Left lung (tissue), 10 donors: Measurements from ENCODE around the gene SGPP2. TPM values are rescaled to one million over a fixed set of nuclear protein-coding genes. Genes with fewer than 3 reads are reported as not detected.
A peak's percentile ranks its signal among the peaks of the same experiment; 100 is the strongest.

Source experiments
- ATAC-seq: fragments of 200-7000 bp; cut with Tn5 transposase; one replicate; pipeline ENCODE4 v1.9.1; 2020; ENCODE audit warnings: moderate library complexity
- DNase-seq, 4 donors: peaks; one replicate each; pipeline ENCODE4 v3.0.0-alpha.2; 2013 to 2020
- H3K27ac ChIP-seq, 2 donors: fragments of 200-600 bp; sonication (generic) in 1 of 2; one replicate each; pipeline versions ENCODE4 v1.5.0 to v1.8.0; 2020 to 2021
- H3K27me3 ChIP-seq, 2 donors: fragments of 200-600 bp; sonication (generic) in 1 of 2; one replicate each; pipeline versions ENCODE4 v1.5.0 to v1.8.0; 2020 to 2021
- H3K36me3 ChIP-seq, 2 donors: fragments of 200-600 bp; sonication (generic) in 1 of 2; one replicate each; pipeline versions ENCODE4 v1.5.0 to v1.8.0; 2020 to 2021
- H3K4me1 ChIP-seq, 2 donors: fragments of 200-600 bp; one replicate each; pipeline ENCODE4 v1.8.0; 2021
- H3K4me3 ChIP-seq, 2 donors: fragments of 200-600 bp; sonication (generic) in 1 of 2; one replicate each; pipeline versions ENCODE4 v1.5.0 to v1.8.0; 2020 to 2021; ENCODE audit warnings: mild to moderate bottlenecking in 1 of 2
- H3K9me3 ChIP-seq, 2 donors: fragments of 200-600 bp; sonication (generic) in 1 of 2; one replicate each; pipeline versions ENCODE4 v1.5.0 to v1.8.0; 2020 to 2021
- intact Hi-C, 2 donors: fragments of 100-400 bp; cut with DNase I; formaldehyde crosslinking; loops; one replicate each; pipeline versions ENCODE4 v1.11.2 to v1.14.2; 2022
- polyA plus RNA-seq, 6 donors: library from polyadenylated mRNA; unstranded; fragments of 120-200 nt; gene quantifications; one replicate each; pipeline ENCODE4 v1.2.1, GENCODE V29; 2013; ENCODE audit not compliant: insufficient read length in 6 of 6
- total RNA-seq, 2 donors: library from RNA; stranded (reverse); fragmentation: NEBNext Ultra II Directional; extraction: Animal tissue kit (Norgen Biotek cat#: 25700); gene quantifications; one replicate each; pipeline ENCODE4 v1.2.1, GENCODE V29; 2021
- TF ChIP-seq, protein P1 (sequence below), 2 donors: fragments of 200-600 bp; sonication (generic) in 1 of 2; IDR thresholded peaks; one replicate each; pipeline versions ENCODE4 v1.5.0 to v1.8.0; 2021; ENCODE audit warnings: antibody characterized with exemption in 2 of 2
- donor health status: DM: no; HTN: yes; CAD: no.
- donor health status: DM: no; HTN: no; CAD: no.

SGPP2 gene
- total and polyA plus RNA-seq, 8 donors = 2.2 to 31.2 (median 5.9) TPM

DNA sequence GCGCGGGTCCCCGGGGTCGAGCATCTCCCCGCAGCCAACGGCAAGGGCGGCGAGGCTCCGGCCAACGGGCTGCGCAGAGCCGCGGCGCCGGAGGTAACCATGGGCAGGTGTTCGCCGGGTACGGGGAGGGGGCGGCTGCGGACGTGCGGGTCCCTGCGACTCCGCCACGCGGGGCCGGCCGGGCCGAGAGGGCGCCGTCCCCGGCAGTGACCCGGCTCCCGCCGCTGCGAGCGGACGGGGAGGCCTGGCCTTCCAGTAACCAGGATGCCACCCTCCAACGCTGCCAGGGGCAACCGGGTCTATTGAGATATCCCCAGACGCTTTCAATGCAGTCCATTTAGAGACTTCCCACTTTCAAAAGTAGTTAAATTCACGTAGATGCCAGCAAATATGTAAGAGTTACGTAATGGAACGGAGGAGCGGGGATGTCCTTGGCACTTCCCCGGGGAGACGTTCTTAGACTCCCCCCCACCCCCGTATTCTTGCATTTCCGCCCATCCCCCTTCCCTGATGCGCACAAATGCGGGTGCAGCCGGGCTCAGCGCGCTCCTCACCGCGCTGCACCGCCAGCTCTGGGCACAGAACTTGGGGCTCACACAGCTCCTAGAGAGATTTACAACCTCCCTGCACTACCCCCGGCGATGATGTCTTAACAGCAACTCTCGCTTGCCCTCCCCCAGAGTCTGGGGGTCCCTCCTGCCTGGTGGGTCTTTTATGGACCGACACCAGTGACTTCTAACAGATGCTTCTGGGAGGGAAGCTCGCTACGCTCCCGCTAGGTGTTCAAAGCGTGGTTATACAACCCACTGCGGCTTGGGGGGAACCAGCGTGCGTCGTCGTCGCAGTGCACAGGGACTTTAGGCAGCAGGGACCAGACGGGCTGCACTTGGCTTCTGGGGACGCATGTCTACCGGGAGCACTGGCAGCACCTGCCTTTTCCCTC, 657 bp downstream of the SGPP2 start:
- H3K27ac ChIP-seq = peak overlapping the region; percentile 56 to 70
- DNase-seq (peak in 1 of 4 donors; percentile 85), ATAC-seq (peak; percentile 27)
- TF ChIP-seq, protein P1, sequence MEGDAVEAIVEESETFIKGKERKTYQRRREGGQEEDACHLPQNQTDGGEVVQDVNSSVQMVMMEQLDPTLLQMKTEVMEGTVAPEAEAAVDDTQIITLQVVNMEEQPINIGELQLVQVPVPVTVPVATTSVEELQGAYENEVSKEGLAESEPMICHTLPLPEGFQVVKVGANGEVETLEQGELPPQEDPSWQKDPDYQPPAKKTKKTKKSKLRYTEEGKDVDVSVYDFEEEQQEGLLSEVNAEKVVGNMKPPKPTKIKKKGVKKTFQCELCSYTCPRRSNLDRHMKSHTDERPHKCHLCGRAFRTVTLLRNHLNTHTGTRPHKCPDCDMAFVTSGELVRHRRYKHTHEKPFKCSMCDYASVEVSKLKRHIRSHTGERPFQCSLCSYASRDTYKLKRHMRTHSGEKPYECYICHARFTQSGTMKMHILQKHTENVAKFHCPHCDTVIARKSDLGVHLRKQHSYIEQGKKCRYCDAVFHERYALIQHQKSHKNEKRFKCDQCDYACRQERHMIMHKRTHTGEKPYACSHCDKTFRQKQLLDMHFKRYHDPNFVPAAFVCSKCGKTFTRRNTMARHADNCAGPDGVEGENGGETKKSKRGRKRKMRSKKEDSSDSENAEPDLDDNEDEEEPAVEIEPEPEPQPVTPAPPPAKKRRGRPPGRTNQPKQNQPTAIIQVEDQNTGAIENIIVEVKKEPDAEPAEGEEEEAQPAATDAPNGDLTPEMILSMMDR (IDR thresholded peaks at IDR 0.05) = no peak
- intact Hi-C loops = no loop called here
- H3K27me3 ChIP-seq = peaks cover 24 to 60% of the 10 kb centered on the region in 2 donors
- H3K4me3 ChIP-seq = peak overlapping the region; percentile 52 to 61
- H3K4me1 ChIP-seq = peaks cover 0 to 26% of the 10 kb centered on the region in 2 donors
- no peaks in the 10 kb centered on the region for H3K36me3 ChIP-seq
- H3K9me3 ChIP-seq = no peaks in the 10 kb centered on the region

DNA sequence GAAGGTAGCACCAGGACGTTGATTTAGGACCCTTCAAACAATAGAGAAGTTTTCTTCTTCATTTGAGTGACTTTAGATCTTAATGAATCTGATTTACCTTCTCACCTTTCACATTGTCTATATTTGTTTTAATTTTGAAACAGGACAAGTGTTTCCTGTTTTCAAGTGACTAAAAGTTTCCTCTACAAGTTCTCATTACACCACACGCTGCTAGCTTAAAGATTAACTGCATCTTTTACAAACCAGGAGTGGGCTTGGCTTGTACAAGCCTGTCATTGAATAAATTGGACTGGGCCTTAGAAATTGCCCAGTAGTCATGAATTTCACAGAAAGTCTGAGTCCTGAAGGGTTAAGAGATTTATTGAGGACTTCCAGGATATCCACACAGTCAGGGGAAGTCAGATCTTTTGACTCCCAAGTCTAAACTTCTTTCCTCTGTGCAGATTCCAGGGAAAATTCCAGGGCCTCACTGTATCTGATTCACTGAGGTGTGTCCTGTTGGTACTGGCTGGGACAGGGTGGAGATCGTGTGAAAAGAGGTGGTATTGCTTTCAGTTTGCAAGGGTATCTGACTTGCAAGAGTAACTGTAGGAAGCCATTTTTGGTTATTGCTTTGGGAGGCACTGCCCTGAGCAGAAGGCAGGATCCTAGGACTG, 3.4 kb downstream of the SGPP2 start:
- no peak overlapping the region for H3K4me3 ChIP-seq
- H3K27me3 ChIP-seq = peaks cover 24 to 44% of the 10 kb centered on the region in 2 donors
- H3K36me3 ChIP-seq = no peaks in the 10 kb centered on the region
- DNase-seq = peak in 1 of 4 donors; percentile 50
- peak; percentile 49 for ATAC-seq
- peaks cover 0 to 26% of the 10 kb centered on the region in 2 donors for H3K4me1 ChIP-seq
- H3K27ac ChIP-seq = peak overlapping the region; percentile 42 to 53
- TF ChIP-seq, protein P1 (IDR thresholded peaks at IDR 0.05) = no peak
- no peaks in the 10 kb centered on the region for H3K9me3 ChIP-seq
- intact Hi-C loops = no loop called here

DNA sequence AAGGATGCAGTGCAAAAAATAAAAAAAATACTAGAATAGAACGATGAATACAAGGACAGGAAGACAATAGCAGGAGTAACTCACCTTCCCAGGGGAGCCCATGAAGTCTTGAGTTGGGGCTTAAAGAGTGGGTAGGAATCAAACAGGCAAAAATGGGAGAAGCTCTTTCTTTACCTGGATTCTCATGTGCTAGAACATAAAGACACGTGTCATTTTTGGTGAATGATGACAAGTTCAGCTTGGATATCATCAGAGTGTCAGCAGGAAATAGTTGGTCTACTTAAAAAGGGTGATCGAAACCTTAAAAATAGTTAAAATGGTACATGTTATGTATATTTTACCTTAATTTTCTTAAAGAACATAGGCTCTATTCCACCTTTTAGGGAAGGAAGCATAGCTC, 5.7 kb downstream of the SGPP2 start:
- peaks cover 8 to 21% of the 10 kb centered on the region in 2 donors for H3K27me3 ChIP-seq
- H3K4me1 ChIP-seq = peaks cover 0 to 20% of the 10 kb centered on the region in 2 donors
- DNase-seq = no peak
- TF ChIP-seq, protein P1 (IDR thresholded peaks at IDR 0.05) = no peak
- H3K36me3 ChIP-seq = no peaks in the 10 kb centered on the region
- no peak overlapping the region for H3K4me3 ChIP-seq
- intact Hi-C loops = no loop called here
- H3K9me3 ChIP-seq = no peaks in the 10 kb centered on the region
- no peak for ATAC-seq
- H3K27ac ChIP-seq = no peak overlapping the region

DNA sequence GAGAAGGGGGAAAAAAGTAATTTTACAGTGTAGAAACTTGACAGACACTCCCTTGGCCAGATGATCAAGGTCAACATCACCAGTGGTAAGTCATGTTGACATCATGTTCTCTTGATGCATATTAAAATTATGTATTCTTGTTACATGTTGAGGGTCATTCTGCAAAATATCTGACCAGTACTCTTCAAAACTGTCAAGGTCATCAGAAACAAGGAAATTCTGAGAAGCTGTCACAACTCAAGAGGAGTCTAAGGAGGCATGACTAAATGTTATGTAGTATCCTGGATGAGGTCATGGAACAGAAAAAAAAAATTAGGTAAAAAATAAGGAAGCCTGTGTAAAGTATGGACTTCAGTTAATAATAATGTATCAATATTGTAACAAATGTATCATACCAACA, 6.3 kb downstream of the SGPP2 start:
- H3K9me3 ChIP-seq = no peaks in the 10 kb centered on the region
- no peaks in the 10 kb centered on the region for H3K36me3 ChIP-seq
- ATAC-seq = no peak
- intact Hi-C loops = no loop called here
- H3K4me1 ChIP-seq = peaks cover 0 to 16% of the 10 kb centered on the region in 2 donors
- no peak overlapping the region for H3K4me3 ChIP-seq
- H3K27me3 ChIP-seq = peaks cover 2 to 15% of the 10 kb centered on the region in 2 donors
- no peak overlapping the region for H3K27ac ChIP-seq
- TF ChIP-seq, protein P1 (IDR thresholded peaks at IDR 0.05) = no peak
- no peak for DNase-seq

DNA sequence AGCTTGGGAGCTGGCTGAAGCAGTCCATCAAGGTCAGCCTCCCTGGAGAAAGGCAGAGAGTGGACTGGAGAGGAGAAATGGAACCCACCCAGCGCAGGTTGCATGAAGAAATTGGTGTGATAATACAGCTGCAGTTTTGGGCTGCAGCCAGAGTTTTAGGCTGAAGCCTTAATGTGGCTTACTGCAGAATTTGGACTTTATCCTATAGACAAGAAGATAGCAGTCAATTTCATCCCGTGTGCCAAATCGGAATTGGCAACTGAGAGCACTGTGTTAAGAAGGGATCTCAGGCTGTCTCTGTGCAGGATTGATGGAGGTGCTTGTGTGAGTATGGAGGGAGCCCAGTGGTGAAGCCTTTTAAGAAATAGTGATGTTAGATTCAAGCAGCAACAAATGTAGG, 7.5 kb downstream of the SGPP2 start:
- H3K4me3 ChIP-seq = no peak overlapping the region
- no peak for ATAC-seq
- H3K36me3 ChIP-seq = no peaks in the 10 kb centered on the region
- H3K4me1 ChIP-seq = peaks cover 0 to 11% of the 10 kb centered on the region in 2 donors
- H3K27me3 ChIP-seq = peaks cover 0 to 5% of the 10 kb centered on the region in 2 donors
- H3K9me3 ChIP-seq = no peaks in the 10 kb centered on the region
- H3K27ac ChIP-seq = no peak overlapping the region
- intact Hi-C loops = no loop called here
- TF ChIP-seq, protein P1 (IDR thresholded peaks at IDR 0.05) = no peak
- DNase-seq = no peak
